Upper lobe of right lung (tissue), 1 donor: Measurements from ENCODE around the gene SCGB3A2. TPM values are rescaled to one million over a fixed set of nuclear protein-coding genes. Genes with fewer than 3 reads are reported as not detected.

Experiments used
- ATAC-seq: fragments of 200-7000 bp; cut with Tn5 transposase; one replicate; pipeline ENCODE4 v1.9.1; 2020; ENCODE audit warnings: mild to moderate bottlenecking, moderate library complexity
- DNase-seq: peaks from one replicate; pipeline ENCODE4 v3.0.0-alpha.2; 2020
- H3K27ac ChIP-seq: fragments of 200-600 bp; one replicate; pipeline ENCODE4 v1.8.0; 2022
- H3K27me3 ChIP-seq: fragments of 200-600 bp; one replicate; pipeline ENCODE4 v1.8.0; 2022; ENCODE audit warnings: mild to moderate bottlenecking
- H3K36me3 ChIP-seq: fragments of 200-600 bp; one replicate; pipeline ENCODE4 v1.8.0; 2022
- H3K4me1 ChIP-seq: fragments of 200-600 bp; one replicate; pipeline ENCODE4 v1.8.0; 2022
- H3K4me3 ChIP-seq: fragments of 200-600 bp; one replicate; pipeline ENCODE4 v1.8.0; 2022; ENCODE audit warnings: mild to moderate bottlenecking
- H3K9me3 ChIP-seq: fragments of 200-600 bp; one replicate; pipeline ENCODE4 v1.8.0; 2022
- intact Hi-C: fragments of 100-400 bp; cut with DNase I; formaldehyde crosslinking; loops from one replicate; pipeline ENCODE4 v1.11.0; 2022
- total RNA-seq: library from RNA; stranded (reverse); fragmentation: NEBNext Ultra II Directional; extraction: Animal tissue kit (Norgen Biotek cat#: 25700); gene quantifications from one replicate; pipeline ENCODE4 v1.2.1, GENCODE V29; 2021
- TF ChIP-seq, protein P1 (sequence below): fragments of 200-600 bp; IDR thresholded peaks from one replicate; pipeline ENCODE4 v1.8.0; 2022; ENCODE audit warnings: antibody characterized with exemption
- donor health status: DM: no; HTN: yes; CAD: no; lungs with severe emphysema.

The SCGB3A2 gene
- total RNA-seq, 1 donor from 2014 or later = 186 TPM

DNA sequence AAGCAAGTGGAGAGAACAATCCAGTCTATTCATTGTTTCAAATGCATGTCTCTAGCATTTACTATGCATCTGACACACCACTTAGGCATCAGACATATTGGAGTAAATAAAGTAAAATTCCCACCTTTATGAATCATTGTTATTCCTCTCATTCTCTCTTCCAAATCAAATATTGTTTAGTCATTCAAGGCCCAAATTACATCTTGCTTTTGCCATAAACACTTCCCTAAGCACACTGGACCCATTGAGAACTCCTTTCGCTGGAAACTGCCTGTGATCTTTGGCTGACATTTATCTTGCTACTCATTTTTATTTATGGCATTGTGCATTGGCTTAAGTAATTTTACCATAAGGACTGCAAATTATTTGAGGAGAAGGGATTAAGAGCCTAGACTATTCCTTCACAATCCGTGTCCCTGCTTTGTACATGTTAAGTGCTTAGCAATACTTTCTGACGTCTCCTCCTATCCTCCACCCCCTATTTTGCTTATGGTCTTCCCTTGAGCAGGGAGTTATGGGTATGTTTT is 20.4 kb downstream of the SCGB3A2 start:
- no peaks in the 10 kb centered on the region for H3K36me3 ChIP-seq
- H3K27me3 ChIP-seq = no peaks in the 10 kb centered on the region
- no peaks in the 10 kb centered on the region for H3K4me1 ChIP-seq
- TF ChIP-seq, protein P1, sequence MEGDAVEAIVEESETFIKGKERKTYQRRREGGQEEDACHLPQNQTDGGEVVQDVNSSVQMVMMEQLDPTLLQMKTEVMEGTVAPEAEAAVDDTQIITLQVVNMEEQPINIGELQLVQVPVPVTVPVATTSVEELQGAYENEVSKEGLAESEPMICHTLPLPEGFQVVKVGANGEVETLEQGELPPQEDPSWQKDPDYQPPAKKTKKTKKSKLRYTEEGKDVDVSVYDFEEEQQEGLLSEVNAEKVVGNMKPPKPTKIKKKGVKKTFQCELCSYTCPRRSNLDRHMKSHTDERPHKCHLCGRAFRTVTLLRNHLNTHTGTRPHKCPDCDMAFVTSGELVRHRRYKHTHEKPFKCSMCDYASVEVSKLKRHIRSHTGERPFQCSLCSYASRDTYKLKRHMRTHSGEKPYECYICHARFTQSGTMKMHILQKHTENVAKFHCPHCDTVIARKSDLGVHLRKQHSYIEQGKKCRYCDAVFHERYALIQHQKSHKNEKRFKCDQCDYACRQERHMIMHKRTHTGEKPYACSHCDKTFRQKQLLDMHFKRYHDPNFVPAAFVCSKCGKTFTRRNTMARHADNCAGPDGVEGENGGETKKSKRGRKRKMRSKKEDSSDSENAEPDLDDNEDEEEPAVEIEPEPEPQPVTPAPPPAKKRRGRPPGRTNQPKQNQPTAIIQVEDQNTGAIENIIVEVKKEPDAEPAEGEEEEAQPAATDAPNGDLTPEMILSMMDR = no peak
- no peak overlapping the region for H3K4me3 ChIP-seq
- no peaks in the 10 kb centered on the region for H3K9me3 ChIP-seq
- no peak for DNase-seq
- intact Hi-C loops = no loop called here
- H3K27ac ChIP-seq = no peak overlapping the region
- ATAC-seq = no peak

DNA sequence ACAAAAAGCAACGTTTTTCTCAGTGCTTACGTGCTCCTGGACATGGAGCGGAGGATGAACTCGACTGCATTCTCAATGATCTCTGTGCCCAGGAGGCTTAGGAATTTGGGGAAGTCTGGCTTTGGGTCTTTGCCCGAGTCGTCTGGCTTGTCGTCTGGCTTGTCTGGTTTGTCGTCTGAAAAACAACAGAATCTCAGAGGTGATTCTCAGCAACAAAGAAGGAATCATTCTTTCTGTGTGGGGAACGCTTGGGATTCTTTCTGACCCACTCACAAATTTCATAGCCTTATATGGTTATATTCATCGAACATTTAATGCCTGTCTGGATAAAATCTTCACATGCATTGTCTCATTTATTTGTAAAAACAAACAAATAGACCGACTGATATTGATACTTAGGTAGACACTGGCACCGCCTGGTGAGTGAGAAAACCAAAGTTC is 23.1 kb downstream of the SCGB3A2 start:
- no peak overlapping the region for H3K4me3 ChIP-seq
- H3K36me3 ChIP-seq = no peaks in the 10 kb centered on the region
- no peaks in the 10 kb centered on the region for H3K27me3 ChIP-seq
- H3K9me3 ChIP-seq = no peaks in the 10 kb centered on the region
- H3K27ac ChIP-seq = no peak overlapping the region
- TF ChIP-seq, protein P1 = no peak
- intact Hi-C loops = no loop called here
- ATAC-seq = no peak
- no peaks in the 10 kb centered on the region for H3K4me1 ChIP-seq
- no peak for DNase-seq

DNA sequence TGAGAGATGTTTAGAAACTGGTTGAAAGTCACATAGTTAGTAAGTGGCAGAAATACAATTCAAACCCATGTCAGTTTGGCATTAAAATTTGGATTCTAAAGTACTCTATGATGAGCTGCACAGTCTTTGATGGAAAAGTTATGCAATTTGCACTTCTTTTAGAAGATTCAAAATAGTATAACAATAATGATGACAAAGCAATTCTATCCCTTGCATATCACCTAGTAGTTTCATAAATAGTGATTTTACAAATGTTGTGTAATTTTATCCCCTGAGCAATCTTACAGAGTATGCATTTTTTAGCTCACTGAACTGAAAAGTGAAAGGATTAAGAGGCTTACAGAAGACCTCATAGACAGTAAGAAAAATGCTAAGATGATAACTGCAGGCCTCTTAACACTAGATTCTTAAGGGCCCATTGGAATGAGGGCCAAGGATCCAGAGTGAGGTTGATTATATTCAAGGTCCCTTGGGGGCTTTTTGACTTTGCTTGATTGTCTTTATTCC is 24.2 kb downstream of the SCGB3A2 start:
- Histone ChIP-seq H3K27me3 (no peaks in the 10 kb centered on the region), H3K4me3 (no peak overlapping the region), H3K4me1 (no peaks in the 10 kb centered on the region), H3K36me3 (no peaks in the 10 kb centered on the region), H3K9me3 (no peaks in the 10 kb centered on the region), H3K27ac (no peak overlapping the region)
- TF ChIP-seq, protein P1 = no peak
- ATAC-seq (no peak), DNase-seq (no peak)
- intact Hi-C loops = no loop called here

DNA sequence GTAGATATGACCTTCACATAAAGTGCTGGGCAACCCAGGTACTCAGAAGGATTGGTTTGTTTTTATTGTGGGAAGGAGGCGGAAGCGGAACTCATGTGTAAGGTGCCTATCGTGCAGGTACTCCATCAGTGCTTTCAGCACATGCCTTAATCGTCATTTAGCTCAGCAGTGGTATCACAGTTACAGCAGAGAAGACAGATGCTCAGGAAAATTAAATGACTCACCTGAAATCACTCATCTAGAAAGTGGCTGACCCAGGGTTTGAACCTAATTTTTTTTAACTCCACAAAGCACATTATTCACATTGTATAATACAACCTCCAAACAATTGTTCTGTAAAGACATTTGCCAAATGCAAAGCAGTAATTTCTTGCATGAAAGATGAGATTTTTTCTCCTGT is 25.6 kb downstream of the SCGB3A2 start:
- no peak overlapping the region for H3K27ac ChIP-seq
- no peak overlapping the region for H3K4me3 ChIP-seq
- ATAC-seq (no peak), DNase-seq (no peak)
- H3K27me3 ChIP-seq = no peaks in the 10 kb centered on the region
- TF ChIP-seq, protein P1 = no peak
- no peaks in the 10 kb centered on the region for H3K4me1 ChIP-seq
- H3K36me3 ChIP-seq = no peaks in the 10 kb centered on the region
- H3K9me3 ChIP-seq = no peaks in the 10 kb centered on the region
- intact Hi-C loops = no loop called here

- Histone ChIP-seq H3K27ac (no peak within 1 kb of the TSS), H3K36me3 (no peaks in the 10 kb centered on the region), H3K9me3 (no peaks in the 10 kb centered on the region), H3K4me1 (no peaks in the 10 kb centered on the region), H3K4me3 (no peak within 1 kb of the TSS), H3K27me3 (no peaks in the 10 kb centered on the region)
- DNase-seq (no peak), ATAC-seq (no peak)
- TF ChIP-seq, protein P1 = no peak
- intact Hi-C loops = no loop called here
Observed at GRCh38 chr5:147906326-147907095, 28.0 kb downstream of the SCGB3A2 start, which contains the start of gene C5orf46. C5orf46 (minus strand) TSS chr5:147906538; CDS start chr5:147906501, 37 bp downstream.
